Neutrophil (primary cell): ENCODE results near the gene TMEM205.

Experiments used
- H3K27ac ChIP-seq: fragments of 200-600 bp; sonication (generic); 2 replicates; pipeline ENCODE4 v1.5.1; 2016; ENCODE audit warnings: mild to moderate bottlenecking, moderate library complexity
- H3K27me3 ChIP-seq: fragments of 200-600 bp; sonication (generic); 2 replicates; pipeline ENCODE4 v1.6.0; 2016; ENCODE audit warnings: mild to moderate bottlenecking
- H3K36me3 ChIP-seq: fragments of 200-600 bp; sonication (generic); 2 replicates; pipeline ENCODE4 v1.5.1; 2017
- H3K4me1 ChIP-seq, 2 experiments: fragments of 200-600 bp in 1 of 2; sonication (generic) in 1 of 2; 1 replicate in 1 of 2; 2 replicates in 1 of 2; pipeline versions ENCODE4 v1.5.1 to v1.6.1; 2013 to 2016; ENCODE audit warnings: low read depth in 1 of 2, low read length in 1 of 2, mild to moderate bottlenecking in 1 of 2, moderate library complexity in 1 of 2; ENCODE audit not compliant: control insufficient read depth in 1 of 2, insufficient read depth in 1 of 2
- H3K4me3 ChIP-seq, 2 experiments: fragments of 200-600 bp in 1 of 2; sonication (generic) in 1 of 2; 1 replicate in 1 of 2; 2 replicates in 1 of 2; pipeline ENCODE4 v1.5.1; 2013 to 2016; ENCODE audit warnings: low read depth in 1 of 2, low read length in 1 of 2, mild to moderate bottlenecking in 1 of 2, moderate library complexity in 1 of 2
- H3K9me3 ChIP-seq: fragments of 200-600 bp; sonication (generic); 2 replicates; pipeline ENCODE4 v1.5.1; 2016
- CTCF ChIP-seq: fragments of 200-600 bp; sonication (generic); IDR thresholded peaks from 2 replicates; pipeline ENCODE4 v1.5.1; 2016; ENCODE audit warnings: antibody characterized with exemption

The TMEM205 gene

GRCh38 chr19:11295180-11295579 lies 50.9 kb downstream of the TMEM205 start:
- no peak for TF ChIP-seq CTCF
- Histone ChIP-seq H3K36me3 (peaks cover 19% of the 10 kb centered on the region), H3K9me3 (no peaks in the 10 kb centered on the region)

DNA sequence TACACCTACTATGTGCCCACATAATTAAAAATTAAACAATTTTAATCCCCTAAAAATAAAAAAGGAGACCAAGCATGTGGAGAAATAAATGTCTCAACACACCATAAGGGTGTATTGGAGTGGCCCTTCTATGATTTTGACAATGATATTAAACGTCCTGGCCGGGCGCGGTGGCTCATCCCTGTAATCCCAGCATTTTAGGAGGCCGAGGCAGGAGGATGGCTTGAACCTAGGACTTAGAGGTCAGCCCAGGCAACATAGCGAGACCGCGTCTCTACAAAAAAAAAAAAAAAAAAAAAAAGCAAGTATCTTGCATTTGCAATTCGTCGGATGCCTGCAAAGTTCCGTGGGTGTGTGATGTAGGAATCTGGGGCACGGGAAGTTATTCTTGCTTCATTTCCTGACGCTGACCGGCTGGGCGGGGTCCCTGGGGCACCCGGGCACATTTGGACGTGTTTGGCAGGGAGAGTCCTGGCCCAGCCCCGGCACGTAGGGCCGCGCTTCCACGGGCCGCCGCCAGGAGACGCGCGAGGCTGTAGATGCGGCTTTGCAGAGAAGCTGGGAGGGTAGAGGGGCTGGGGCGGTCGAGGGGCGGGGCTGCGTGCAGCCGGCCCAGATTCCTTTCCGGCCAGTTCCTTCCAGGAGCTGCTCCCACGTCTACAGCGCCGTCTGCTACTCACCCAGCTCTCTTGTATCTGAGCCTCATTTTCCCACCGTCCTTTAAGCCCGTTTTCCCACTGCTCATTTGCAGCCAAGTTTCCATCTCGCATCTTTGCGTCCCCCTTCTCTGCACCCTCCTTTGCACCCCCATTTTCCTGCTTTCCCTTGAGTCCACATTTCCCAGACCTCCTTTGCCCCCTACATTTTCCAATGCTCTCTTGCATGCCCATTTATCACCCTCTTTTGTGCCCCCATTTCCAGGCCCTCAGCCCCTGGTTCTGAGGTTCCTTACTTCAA lies 52.4 kb downstream of the TMEM205 start:
- peak overlapping the region; percentile 53 for H3K4me3 ChIP-seq
- peaks cover 69 to 78% of the 10 kb centered on the region in 2 experiments for H3K4me1 ChIP-seq
- H3K27ac ChIP-seq: peak overlapping the region; percentile 91
- no peaks in the 10 kb centered on the region for H3K27me3 ChIP-seq
- no peaks in the 10 kb centered on the region for H3K9me3 ChIP-seq
- H3K36me3 ChIP-seq: peaks cover 7% of the 10 kb centered on the region
- peak; percentile 100 for TF ChIP-seq CTCF

More at GRCh38 chr19:11295180-11295579, 50.9 kb downstream of the TMEM205 start:
- peak overlapping the region; percentile 91 for H3K27ac ChIP-seq
- peak overlapping the region in 1 of 2 experiments; percentile 53 for H3K4me3 ChIP-seq
- H3K27me3 ChIP-seq: no peaks in the 10 kb centered on the region
- peaks cover 63 to 71% of the 10 kb centered on the region in 2 experiments for H3K4me1 ChIP-seq
